ENCODE data around the gene POLE. TPM values are rescaled to one million over a fixed set of nuclear protein-coding genes. Genes with fewer than 3 reads are reported as not detected.

Gene POLE
- total RNA-seq, 1 experiment from 2014 or later: 147 TPM

GRCh38 chr12:132642846-132643835 is 44.0 kb downstream of the POLE start:
- no peak for TF ChIP-seq CTCF (conservative IDR thresholded peaks at IDR 0.05)
- H3K4me2 ChIP-seq (ENCODE audit: insufficient read depth, insufficient read length, low read length): no peak overlapping the region
- H3K4me1 ChIP-seq (ENCODE audit: insufficient read depth, low read length): no peaks in the 10 kb centered on the region
- H3K27me3 Mint-ChIP-seq (ENCODE audit: low read depth): no peaks in the 10 kb centered on the region
- no peak overlapping the region for H3K4ac ChIP-seq (ENCODE audit: low read depth, low read length)
- no peaks in the 10 kb centered on the region for H3K9me3 ChIP-seq (ENCODE audit: control insufficient read depth, low read depth, low read length)
- H3K18ac ChIP-seq (ENCODE audit: insufficient read length, low read depth, low read length): no peak overlapping the region
- no peaks in the 10 kb centered on the region for H3K9me3 Mint-ChIP-seq
- no peaks in the 10 kb centered on the region for H3K27me3 ChIP-seq (ENCODE audit: insufficient read depth, low read length)
- no peak overlapping the region for H4K5ac ChIP-seq (ENCODE audit: insufficient read length, low read depth, low read length)
- no peaks in the 10 kb centered on the region for H3K79me1 ChIP-seq (ENCODE audit: insufficient read depth, low read depth, low read length, poor library complexity, severe bottlenecking)
- no peak overlapping the region for H3K23ac ChIP-seq (ENCODE audit: insufficient read length, low read depth, low read length)
- no peak overlapping the region for H3K4me3 Mint-ChIP-seq
- H2BK15ac ChIP-seq (ENCODE audit: low read depth, low read length): no peak overlapping the region
- DNase-seq: no peak
- no peak overlapping the region for H4K91ac ChIP-seq (ENCODE audit: insufficient read length, low read depth, low read length)
- H2BK120ac ChIP-seq (ENCODE audit: low read depth, low read length, poor library complexity, severe bottlenecking): no peak overlapping the region
- H3K27ac Mint-ChIP-seq: no peak overlapping the region
- peaks cover 2% of the 10 kb centered on the region; the same call in 1 of the 2 replicates for H3K79me2 ChIP-seq (ENCODE audit: insufficient read depth, low read length)
- H4K20me1 ChIP-seq (ENCODE audit: control insufficient read depth, insufficient read depth, insufficient read length): no peaks in the 10 kb centered on the region
- H2AFZ ChIP-seq (ENCODE audit: low read length): no peak overlapping the region
- H3K36me3 Mint-ChIP-seq (ENCODE audit: insufficient read depth in 1 of 3, low read depth in 3 of 3): peaks cover 43 to 86% (median 65%) of the 10 kb centered on the region in 3 experiments
- H2BK5ac ChIP-seq (ENCODE audit: insufficient read length, low read length): no peak overlapping the region
- H3K23me2 ChIP-seq (ENCODE audit: insufficient read length, low read depth, low read length, poor library complexity, severe bottlenecking): no peaks in the 10 kb centered on the region
- no peak overlapping the region for H2AK5ac ChIP-seq (ENCODE audit: insufficient read length, low read length)
- no peak overlapping the region for H3K14ac ChIP-seq (ENCODE audit: insufficient read depth, low read length)
- peaks cover 0 to 1% of the 10 kb centered on the region in 2 experiments; a peak in 2 of 4 replicates for H3K4me1 Mint-ChIP-seq
- H4K8ac ChIP-seq (replicated peaks; ENCODE audit: insufficient read length, low read depth, low read length): no peak overlapping the region
- no CpG with 5 or more reads among the region's 30 CpGs for WGBS (ENCODE audit: extremely low coverage, insufficient read length, low lambda C conversion rate)
- H2BK12ac ChIP-seq (ENCODE audit: insufficient read length, low read depth, low read length): no peak overlapping the region
- no peak overlapping the region for H2BK20ac ChIP-seq (ENCODE audit: low read depth, low read length, poor library complexity, severe bottlenecking)
- no peak overlapping the region for H3T11ph ChIP-seq (ENCODE audit: low read length)
- H3K56ac ChIP-seq (ENCODE audit: insufficient read length, low read depth, low read length): no peak overlapping the region
- H3K9ac ChIP-seq (ENCODE audit: extremely low read depth, insufficient read length, low read length): no peak overlapping the region
- no peak overlapping the region for H3K27ac ChIP-seq (ENCODE audit: insufficient read length, low read depth, low read length)

Measured in H9 (cell line).